ENCODE measurements around the gene CAPN2.

DNA sequence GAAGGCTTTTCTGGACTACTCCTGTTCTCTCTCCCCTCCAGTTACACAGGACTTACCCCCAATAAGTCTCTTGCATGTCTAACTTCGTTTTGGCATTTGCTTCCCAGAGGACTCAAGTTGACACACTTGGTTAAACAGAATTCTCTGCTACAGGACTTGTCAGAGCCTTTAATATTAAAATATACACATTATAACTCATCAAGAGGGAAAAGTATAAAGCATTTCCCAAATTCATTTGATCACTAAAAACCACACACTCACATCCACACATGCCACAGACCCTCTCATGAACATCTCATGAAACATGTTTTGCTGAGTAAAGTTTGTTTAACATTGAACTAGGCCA lies 8.7 kb upstream of the CAPN2 start:
- TF ChIP-seq, protein P1, sequence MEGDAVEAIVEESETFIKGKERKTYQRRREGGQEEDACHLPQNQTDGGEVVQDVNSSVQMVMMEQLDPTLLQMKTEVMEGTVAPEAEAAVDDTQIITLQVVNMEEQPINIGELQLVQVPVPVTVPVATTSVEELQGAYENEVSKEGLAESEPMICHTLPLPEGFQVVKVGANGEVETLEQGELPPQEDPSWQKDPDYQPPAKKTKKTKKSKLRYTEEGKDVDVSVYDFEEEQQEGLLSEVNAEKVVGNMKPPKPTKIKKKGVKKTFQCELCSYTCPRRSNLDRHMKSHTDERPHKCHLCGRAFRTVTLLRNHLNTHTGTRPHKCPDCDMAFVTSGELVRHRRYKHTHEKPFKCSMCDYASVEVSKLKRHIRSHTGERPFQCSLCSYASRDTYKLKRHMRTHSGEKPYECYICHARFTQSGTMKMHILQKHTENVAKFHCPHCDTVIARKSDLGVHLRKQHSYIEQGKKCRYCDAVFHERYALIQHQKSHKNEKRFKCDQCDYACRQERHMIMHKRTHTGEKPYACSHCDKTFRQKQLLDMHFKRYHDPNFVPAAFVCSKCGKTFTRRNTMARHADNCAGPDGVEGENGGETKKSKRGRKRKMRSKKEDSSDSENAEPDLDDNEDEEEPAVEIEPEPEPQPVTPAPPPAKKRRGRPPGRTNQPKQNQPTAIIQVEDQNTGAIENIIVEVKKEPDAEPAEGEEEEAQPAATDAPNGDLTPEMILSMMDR (IDR thresholded peaks at IDR 0.05) = no peak
- TF ChIP-seq POLR2A (IDR thresholded peaks at IDR 0.05) = no peak

All from Peyer's patch (tissue), 4 donors.